Activated CD4-positive, alpha-beta T cell treated with anti-CD3 and anti-CD28 coated beads for 24 hours (primary cell): Measurements from ENCODE around the gene NEK1.
"Not testable (repeated sequence)": the region's sequence is repeated elsewhere in the genome, so short reads cannot be mapped to it uniquely, and the experiment has no call there.

Experiments used
- DNase-seq, 2 donors: peaks; one replicate each; pipeline ENCODE4 v3.0.0-alpha.2; 2020; ENCODE audit warnings: low read depth in 2 of 2

The NEK1 gene

DNA sequence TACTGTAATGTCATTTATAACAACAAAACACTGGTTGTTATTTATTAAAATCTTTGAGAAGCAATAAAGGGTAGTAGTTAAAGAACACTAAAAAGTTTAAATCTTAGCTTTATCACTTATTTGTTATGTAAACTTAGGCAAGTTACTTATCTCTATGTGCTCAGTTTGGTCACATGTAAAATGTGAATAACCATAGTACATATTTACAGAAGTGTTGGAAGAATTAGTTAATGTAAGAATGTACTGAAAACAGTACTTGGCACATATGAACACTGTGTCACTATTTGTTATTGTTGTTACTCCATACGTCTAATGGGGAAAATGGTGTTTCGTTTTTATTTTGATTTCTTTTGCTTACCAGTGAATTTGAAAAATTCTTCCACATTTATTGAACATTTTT, 9.1 kb downstream of the NEK1 start:
- DNase-seq = no peak

DNA sequence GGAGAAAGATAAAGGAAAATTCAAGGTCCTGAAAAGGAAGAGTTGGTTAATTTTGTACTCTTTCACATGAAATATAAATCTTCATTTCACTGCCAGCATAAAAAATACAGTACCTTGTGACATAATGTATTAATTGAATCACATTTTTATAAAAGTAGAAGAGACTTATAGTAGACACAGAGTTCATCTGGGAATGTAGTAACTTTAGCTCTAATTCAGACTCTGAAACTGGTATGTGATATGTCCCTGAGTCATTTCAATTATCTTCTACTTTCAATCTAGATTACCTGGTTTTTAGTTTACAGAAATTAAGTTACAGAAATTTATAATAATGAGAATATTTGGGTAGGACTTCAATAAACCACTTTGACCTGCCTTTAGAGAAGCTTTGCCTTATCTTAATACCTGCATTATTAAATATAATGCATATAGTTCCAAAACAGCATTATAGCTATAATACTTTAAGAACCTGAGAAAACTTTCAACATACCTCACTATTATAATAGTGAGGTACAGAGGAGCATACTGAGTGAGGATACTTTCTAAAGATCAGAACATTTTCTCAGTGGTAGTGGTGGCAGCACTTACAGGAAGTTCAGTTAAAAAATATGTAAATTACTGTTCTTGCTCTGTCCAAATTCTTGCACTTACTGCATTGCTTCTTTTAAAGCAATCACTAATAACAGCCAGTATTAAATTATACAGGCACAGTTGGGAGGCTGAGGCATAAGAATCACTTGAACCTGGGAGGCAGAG, 11.2 kb downstream of the NEK1 start:
- no peak for DNase-seq

DNA sequence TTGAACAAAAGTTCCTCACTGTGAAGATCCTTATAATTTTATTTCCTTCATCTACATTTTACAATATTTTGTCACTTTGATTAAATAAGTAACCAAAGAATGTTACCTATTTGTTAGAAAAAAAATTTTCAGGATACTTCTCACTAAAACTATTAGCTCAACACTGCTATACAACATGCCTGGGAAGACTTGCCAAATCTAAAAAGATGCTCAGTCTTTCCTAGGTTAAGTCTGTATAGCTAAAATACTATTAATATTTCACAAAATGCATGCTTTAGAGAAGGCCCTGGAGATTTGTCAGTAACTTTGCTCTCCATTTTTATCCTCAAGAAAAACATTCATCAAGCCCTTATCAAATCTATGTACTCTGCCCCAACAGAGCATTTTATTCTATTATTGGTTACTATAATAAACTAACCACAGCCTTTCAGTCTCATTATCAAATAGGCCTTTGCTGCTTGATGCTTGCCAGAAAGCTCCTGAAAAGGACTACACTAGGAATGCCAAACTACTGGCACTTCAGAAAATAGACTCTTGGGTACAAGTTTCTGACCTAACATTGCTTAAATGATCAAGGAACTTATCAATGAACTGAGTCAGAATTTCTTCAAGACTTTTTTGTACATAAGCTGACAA, 17.7 kb downstream of the NEK1 start:
- no peak for DNase-seq

DNA sequence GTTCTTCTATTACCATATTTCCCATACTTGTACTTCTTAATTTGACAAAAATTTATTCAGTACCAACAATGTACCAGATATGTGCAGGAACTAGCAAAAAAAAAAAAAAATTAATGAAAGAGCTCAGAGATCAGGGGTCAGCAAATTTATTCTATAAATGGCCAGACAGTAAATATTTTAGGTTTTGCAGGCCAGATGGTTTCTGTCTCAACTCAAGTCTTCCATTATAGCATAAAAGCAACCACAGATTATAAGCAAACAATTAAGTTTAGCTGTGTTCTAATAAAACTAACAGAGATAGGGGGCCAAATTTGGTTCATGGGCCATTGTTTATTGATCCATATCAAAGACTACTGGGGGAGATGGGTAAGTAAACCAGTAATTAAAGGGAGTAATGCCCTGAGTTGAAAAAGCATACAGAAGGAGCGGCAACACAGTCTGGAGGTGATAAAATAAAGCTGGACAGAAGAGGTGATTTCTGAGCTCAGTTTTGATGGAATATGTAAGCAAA, 19.3 kb downstream of the NEK1 start:
- DNase-seq = no peak

DNA sequence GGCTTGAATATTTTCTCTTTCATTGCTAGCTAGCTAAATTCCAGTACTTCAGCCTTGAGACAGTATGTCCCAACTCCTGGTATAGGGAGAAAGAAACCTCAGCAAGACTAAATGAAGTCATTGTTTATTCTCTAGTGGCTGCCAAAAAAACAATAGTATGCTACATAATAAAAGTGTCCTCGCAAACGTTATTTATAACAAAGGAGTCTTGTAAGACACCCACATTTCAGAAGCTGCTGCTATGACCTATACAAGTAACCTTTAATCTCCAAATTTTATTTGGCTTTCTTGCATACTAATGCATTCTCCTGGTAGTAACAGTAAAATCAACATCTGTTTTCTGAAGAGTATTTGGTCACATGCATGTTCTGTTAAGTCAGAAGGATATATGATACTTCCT, 28.8 kb downstream of the NEK1 start:
- DNase-seq = no peak

DNA sequence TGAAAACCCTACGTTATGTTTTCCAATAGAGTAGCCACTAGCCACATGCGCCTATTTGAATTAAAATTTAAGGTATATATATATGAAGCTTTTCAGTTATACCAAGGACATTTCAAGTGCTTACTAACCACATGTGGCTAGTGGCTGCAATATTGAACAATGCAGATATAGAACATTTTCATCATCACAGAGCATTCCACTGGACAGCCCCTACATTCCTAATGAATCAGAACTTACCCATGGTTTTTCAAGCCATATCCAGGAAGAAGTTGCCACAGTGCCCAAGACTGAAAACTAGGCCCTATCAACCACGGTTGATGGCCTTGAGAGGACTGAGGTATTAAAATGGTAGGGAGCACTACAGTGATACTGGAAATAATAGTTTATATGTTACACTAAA, 29.7 kb downstream of the NEK1 start:
- no peak for DNase-seq

DNA sequence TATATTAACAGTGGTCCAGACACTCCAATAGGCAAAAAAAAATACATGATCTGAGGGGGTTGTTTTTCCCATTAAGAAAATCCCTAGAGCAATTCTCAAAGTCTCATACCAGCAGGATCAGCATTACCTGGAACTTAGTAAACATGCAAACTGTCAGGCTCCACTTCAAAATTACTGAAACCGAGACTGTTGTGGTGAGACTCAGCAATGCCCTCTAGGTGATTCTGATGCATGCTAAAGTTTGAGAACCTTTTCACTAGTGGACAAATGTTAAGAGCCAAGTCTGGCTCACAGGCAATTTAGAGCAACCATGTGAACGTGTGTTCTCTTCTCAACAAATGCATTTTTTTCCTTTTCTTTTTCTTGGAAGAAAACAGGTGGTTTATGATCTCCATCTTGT, 30.2 kb downstream of the NEK1 start:
- DNase-seq = no peak

DNA sequence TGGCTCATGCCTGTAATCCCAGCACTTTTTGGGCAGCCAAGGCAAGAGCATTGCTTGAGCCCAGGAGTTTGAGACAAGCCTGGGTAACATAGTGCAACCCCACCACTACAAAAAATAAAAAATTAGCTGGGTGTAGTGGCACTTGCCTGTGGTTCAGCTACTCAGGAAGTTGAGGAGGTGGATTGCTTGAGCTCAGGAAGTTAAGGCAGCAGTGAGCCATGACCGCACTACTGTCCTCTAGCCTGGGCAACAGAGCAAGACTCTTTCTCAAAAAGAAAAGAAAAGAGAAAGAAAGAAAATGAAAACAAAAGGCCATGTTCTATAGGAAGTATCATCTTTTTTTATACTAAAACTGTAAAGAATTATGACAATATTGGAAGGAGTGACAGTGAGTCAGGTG, 38.5 kb downstream of the NEK1 start:
- DNase-seq = no peak

DNA sequence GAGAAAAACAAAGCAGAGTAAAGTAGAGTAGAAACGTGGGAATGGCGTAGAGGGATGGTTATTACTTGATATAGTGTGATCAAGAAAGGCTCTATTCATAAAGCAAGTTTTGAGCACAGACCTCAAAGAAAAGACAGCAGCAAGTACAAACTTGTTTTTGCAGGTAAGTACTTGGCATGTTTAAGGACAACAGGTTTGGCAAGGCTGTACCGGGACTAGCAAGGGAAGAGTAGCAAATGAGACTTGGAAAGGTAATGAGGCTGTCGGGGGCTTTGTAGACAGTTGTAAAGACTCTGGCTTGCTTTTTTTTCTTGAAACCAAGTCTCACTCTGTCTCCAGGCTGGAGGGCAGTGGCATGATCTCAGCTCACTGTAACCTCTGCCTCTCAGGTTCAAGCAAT, 40.9 kb downstream of the NEK1 start:
- no peak for DNase-seq

DNA sequence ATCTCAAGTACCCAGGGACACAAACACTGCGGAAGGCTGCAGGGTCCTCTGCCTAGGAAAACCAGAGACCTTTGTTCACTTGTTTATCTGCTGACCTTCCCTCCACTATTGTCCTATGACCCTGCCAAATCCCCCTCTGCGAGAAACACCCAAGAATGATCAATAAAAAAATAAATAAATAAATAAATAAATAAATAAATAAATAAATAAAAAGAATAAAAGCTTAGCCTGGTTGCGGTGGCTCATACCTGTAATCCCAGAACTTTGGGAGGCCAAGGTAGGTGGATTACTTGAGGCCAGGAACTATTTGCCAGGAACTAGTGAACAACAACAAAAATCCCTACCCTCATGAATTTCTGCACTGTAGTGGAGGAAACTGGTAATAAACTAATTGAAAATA, 41.4 kb downstream of the NEK1 start:
- not testable (repeated sequence) for DNase-seq

DNA sequence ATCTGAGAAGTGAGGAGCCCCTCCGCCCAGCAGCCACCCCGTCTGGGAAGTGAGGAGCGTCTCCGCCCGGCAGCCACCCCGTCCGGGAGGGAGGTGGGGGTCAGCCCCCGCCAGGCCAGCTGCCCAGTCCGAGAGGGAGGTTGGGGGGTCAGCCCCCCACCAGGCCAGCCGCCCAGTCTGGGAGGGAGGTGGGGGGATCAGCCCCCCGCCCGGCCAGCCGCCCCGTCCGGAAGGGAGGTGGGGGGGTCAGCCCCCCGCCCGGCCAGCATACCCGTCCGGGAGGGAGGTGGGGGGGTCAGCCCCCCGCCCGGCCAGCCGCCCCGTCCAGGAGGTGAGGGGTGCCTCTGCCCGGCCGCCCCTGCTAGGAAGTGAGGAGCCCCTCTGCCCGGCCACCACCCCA, 42.1 kb downstream of the NEK1 start:
- DNase-seq = not testable (repeated sequence)

DNA sequence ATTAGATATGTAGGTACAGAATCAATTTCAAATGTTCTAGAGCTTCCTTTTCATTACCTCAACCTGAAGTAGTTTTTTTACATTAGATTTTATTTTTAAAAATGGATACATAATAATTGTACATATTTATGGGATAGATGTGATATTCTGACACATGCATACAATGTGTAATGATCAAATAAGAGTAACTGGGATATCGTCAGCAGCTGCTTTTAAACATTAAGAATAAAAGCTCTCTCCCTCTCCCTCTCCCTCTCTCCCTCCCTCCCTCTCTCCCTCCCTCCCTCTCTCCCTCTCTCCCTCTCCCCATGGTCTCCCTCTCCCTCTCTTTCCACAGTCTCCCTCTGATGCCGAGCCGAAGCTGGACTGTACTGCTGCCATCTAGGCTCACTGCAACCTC, 43.2 kb downstream of the NEK1 start:
- DNase-seq = not testable (repeated sequence)

DNA sequence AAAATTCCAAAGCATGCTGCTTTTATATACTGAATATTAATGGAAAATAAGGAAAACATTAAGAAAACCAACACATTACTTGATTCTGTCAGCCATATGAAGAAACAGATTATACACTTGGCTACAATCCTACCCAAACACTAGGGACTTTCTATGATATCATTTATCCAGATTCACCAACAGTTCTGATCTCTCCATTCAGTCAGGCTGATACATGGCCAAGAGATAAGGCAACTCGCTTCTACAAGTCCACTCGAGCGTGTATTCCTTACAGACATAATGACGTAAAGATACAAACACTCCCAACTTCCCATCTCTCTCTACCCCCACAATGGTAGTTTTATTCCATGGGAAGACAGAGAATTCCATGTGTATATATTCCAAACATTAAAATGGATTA, 44.5 kb downstream of the NEK1 start:
- no peak for DNase-seq

DNA sequence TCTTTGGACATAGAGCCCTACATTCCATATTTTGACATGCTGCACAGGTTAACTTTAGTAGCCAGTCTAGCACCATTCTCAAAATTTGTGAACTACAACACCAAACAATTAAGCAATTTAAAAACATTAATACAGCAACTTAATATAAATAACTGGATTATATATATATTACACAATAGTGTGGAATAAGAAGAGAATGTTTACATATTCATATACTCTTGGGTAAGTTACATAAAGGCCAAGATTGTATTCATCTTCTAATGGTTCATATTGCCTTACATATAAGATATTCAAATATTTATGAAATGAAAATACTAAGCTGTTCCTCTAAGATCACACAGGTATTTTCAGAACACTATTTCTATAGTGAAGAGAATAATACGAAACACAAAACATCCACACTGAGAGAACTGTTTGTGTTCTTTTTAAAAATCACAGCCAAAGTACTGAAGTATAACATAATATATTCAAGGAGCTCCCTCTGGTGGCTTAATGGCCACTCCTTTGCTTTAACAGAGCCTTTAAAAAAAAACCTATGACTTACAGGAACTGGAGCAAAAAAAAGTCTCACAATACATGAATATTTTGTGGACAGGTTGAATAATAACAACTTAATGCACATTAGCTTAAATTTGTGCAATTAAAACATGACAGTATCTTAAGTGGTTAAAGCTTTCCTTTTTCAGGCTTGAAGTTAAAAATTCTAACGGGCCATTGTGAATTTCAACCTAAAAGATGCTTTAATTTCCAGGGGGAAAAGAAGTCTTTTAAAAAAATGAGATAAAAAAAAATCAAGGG, 46.2 kb downstream of the NEK1 start:
- DNase-seq = peak in 1 of 2 donors; percentile 12

DNA sequence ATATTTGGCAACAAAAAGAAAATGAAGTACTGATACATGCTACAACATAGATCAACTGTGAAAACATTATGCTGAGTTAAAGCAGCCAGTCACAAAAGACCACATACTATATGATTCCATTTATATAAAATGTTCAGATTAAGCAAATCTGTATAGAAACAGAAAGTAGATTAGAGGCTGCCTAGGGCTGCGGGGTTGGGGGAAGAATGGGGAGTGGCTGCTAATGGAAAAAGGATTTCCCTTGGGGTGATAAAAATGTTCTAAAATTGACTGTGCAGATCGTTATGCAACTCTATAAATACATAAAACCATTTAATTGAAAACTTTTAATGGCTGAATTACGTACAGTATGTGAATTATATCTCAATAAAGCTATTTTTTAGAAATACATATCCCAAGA, 46.8 kb downstream of the NEK1 start:
- DNase-seq = no peak

DNA sequence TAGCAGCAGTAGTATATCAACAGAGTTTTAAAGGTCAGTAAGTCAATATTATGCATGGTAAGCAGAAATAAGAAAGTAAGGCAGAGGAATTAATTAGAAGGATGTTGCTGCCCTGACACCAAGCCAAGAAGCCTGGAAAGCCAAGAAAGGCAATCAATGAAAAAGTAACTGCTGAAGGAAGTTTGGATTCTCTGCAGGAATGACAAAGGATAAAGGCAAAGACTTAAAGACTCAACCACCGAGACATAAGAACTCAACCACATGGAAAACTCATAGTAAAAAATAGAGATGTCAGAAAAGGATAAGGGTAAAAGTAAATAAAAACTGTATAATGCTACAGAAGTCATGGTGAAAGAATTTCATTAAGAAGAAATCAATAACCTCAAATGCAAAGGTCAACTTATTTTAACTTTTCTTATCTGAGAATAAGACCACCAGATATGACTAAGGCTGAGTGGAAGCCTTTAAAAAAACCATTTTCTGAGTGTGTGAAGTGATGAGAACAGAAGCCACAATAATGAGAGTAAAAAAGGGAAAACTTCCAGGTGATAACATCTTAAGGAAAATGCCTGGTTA, 55.2 kb downstream of the NEK1 start:
- no peak for DNase-seq

DNA sequence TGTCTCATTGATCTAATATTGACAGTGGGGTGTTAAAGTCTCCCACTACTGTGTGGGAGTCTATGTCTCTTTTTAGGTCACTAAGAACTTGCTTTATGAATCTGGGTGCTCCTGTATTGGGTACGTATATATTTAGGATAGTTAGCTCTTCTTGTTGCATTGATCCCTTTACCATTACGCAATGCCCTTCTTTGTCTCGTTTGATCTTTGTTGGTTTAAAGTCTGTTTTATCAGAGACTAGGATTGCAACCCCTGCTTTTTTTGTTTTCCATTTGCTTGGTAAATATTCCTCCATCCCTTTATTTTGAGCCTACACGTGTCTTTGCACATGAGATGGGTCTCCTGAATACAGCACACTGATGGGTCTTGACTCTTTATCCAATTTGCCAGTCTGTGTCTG, 65.8 kb downstream of the NEK1 start:
- DNase-seq = not testable (repeated sequence)

DNA sequence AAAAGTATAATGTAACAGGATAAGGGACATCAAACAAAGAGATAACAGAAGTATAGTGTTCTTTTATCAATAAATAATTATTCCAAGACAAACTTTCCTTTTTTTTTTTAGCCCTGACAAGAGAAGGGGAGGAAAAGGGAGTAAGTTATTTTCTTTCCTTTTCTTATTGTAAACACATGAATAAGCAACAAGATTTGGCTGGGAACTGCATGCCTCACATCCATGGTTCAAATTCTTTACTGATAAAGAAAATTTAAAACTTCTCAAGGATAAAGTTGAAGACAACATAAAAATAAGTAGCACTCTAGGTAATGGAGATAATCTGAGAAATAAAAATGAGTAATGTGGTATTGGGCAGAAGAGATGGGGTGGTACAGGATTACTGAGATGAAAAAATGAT, 71.6 kb downstream of the NEK1 start:
- DNase-seq = no peak

DNA sequence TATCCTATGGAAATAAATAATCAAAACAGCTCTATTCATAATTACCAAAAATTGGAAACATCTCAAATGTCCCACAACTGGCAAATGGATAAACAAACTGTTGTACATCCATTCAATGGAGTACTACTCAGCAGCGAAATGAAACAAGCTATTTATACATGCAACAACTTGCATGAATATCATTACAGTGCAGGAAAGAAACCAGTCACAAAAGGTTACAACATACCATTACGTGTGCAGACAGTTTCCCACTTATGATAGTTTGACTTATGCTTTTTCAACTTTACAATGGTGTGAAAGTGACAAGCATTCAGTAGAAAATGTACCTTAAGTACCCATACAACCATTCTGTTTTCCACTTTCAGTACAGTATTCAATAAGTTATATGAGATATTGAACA, 82.3 kb downstream of the NEK1 start:
- DNase-seq = no peak

DNA sequence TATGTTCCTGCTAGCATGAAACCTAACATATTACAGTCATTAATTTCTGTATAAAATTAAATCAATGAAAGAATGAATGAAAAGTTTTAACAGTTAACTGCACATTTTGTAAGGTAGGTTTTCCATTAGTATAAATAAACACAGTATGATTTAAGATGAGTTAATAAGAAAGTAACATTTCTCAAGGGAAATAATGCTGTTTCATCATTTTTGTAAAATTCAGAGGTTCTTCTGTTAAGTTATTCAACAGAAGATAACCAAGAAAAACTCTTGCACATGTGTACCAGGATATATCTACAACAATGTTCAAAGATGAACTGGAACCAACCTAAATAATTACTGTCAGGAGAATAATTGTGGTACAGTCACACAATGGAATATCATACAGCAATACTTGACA, 88.6 kb downstream of the NEK1 start:
- no peak for DNase-seq

DNA sequence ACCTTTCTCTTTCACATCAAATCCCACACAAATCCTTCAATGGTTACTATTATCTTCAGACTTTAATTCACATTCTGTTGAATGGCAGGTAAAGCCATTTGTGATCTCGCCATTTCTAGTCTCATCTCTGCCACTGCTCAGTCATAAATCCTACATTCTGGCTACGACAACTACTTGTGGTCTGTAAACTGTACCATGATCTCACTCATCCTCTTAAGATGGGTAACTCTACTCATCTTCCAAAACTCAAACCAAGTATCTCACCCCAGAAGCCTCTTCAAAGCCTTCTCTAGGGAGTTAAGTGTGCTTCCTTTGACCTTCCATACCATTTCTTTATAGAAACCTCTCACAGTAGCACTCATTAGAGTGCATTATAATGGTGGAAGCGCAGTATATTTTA, 101.8 kb downstream of the NEK1 start:
- no peak for DNase-seq

DNA sequence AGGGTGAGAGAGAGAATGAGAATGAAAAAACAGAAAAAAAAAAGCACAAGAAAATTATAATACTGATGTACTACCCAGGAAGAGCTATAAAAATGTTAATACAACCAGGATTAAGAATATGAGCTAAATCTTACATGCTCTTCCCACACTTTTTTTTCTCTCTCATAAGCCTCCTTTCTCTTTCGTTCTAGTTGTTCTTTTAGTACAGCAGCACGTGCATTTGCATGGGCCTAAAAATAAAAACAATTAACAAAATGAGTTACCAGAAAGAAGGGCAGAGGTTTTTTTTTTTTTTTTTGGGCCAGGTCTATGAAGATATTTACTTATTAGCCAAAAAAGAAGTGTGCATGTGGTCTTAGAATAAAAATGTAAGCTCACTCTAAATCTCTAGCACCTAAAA, 105.5 kb downstream of the NEK1 start:
- no peak for DNase-seq
